Prostate gland (tissue), 2 donors: ENCODE measurements around the gene PPL.
"Not testable (repeated sequence)": the region's sequence is repeated elsewhere in the genome, so short reads cannot be mapped to it uniquely, and the experiment has no call there.

Experiments
- POLR2A ChIP-seq: fragments of 450-650 bp; IDR thresholded peaks from one replicate; pipeline ENCODE4 v1.6.1; 2016; ENCODE audit warnings: antibody characterized with exemption, mild to moderate bottlenecking
- TF ChIP-seq, protein P1 (sequence below), 4 experiments: fragments of 200-600 bp in 2 of 4; fragments of 450-650 bp in 2 of 4; sonication (generic) in 2 of 4; IDR thresholded peaks; 1 replicate in 3 of 4; 2 replicates in 1 of 4; pipeline ENCODE4 v1.5.1; 2016 to 2019; ENCODE audit warnings: antibody characterized with exemption in 4 of 4, mild to moderate bottlenecking in 2 of 4, moderate library complexity in 2 of 4

DNA sequence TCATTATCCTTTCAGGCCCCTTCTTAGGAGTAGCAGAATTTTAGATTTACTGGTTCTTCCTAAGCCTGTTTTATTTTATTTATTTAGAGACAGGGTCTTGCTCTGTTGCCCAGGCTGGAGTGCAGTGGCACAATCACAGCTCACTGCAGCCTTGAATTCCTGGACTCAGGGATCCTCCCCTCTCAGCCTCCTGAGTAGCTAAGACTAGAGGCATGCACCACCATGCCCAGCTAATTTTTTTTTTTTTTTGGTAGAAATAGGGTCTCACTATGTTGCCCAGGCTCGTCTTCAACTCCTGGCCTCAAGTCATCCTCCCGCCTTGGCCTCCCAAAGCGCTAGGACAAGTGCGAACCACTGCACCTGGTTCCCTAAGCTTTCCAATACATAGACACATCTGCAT is 7.3 kb downstream of the PPL start:
- TF ChIP-seq, protein P1, sequence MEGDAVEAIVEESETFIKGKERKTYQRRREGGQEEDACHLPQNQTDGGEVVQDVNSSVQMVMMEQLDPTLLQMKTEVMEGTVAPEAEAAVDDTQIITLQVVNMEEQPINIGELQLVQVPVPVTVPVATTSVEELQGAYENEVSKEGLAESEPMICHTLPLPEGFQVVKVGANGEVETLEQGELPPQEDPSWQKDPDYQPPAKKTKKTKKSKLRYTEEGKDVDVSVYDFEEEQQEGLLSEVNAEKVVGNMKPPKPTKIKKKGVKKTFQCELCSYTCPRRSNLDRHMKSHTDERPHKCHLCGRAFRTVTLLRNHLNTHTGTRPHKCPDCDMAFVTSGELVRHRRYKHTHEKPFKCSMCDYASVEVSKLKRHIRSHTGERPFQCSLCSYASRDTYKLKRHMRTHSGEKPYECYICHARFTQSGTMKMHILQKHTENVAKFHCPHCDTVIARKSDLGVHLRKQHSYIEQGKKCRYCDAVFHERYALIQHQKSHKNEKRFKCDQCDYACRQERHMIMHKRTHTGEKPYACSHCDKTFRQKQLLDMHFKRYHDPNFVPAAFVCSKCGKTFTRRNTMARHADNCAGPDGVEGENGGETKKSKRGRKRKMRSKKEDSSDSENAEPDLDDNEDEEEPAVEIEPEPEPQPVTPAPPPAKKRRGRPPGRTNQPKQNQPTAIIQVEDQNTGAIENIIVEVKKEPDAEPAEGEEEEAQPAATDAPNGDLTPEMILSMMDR (IDR thresholded peaks at IDR 0.05): not testable (repeated sequence)
- not testable (repeated sequence) for TF ChIP-seq POLR2A
